SJSA1 (cell line): ENCODE data around the gene CEP112. TPM values are rescaled to one million over a fixed set of nuclear protein-coding genes. Genes with fewer than 3 reads are reported as not detected.
A peak's percentile ranks its signal among the peaks of the same experiment; 100 is the strongest.
"Not testable (repeated sequence)": the region's sequence is repeated elsewhere in the genome, so short reads cannot be mapped to it uniquely, and the experiment has no call there.

Experiments used
- DNase-seq, 2 experiments: peaks; one replicate each; pipeline ENCODE4 v3.0.0-alpha.2; 2015 to 2020; ENCODE audit warnings: low spot score in 2 of 2, low read depth in 1 of 2
- H3K27ac ChIP-seq: fragments of 250-450 bp; sonication (Bioruptor Pico); 2 replicates; pipeline ENCODE4 v1.5.1; 2020; ENCODE audit warnings: mild to moderate bottlenecking, moderate library complexity
- H3K27me3 ChIP-seq: fragments of 250-450 bp; sonication (Bioruptor Pico); replicated peaks from 2 replicates; pipeline ENCODE4 v1.5.1; 2020; ENCODE audit warnings: mild to moderate bottlenecking, moderate library complexity
- H3K36me3 ChIP-seq: fragments of 250-450 bp; sonication (Bioruptor Pico); 2 replicates; pipeline ENCODE4 v1.5.1; 2020; ENCODE audit warnings: mild to moderate bottlenecking
- H3K4me1 ChIP-seq: fragments of 250-450 bp; sonication (Bioruptor Pico); replicated peaks from 2 replicates; pipeline ENCODE4 v1.6.1; 2021; ENCODE audit warnings: mild to moderate bottlenecking
- H3K4me3 ChIP-seq: fragments of 250-450 bp; sonication (Bioruptor Pico); 2 replicates; pipeline ENCODE4 v1.5.1; 2020; ENCODE audit warnings: mild to moderate bottlenecking
- H3K9me3 ChIP-seq: fragments of 250-450 bp; sonication (Bioruptor Pico); replicated peaks from 2 replicates; pipeline ENCODE4 v1.5.1; 2020; ENCODE audit warnings: mild to moderate bottlenecking
- total RNA-seq: library from RNA; depleted of rRNA; stranded (reverse); fragments of >200 nt; shearing (Covaris generic); gene quantifications from 2 replicates; pipeline ENCODE4 v1.2.3, GENCODE V29; 2014

CEP112 gene
- total RNA-seq, 1 experiment from 2014 or later: 9.6 TPM

GRCh38 chr17:65749479-65749878 is 442.5 kb downstream of the CEP112 start:
- no peaks in the 10 kb centered on the region for H3K27me3 ChIP-seq
- no peak for DNase-seq
- no peaks in the 10 kb centered on the region for H3K9me3 ChIP-seq
- H3K4me3 ChIP-seq: no peak overlapping the region
- H3K4me1 ChIP-seq: peaks cover 17% of the 10 kb centered on the region
- no peaks in the 10 kb centered on the region for H3K36me3 ChIP-seq
- H3K27ac ChIP-seq: no peak overlapping the region

- H3K4me1 ChIP-seq: peaks cover 20% of the 10 kb centered on the region
- H3K27ac ChIP-seq: no peak overlapping the region
- no peak for DNase-seq
- H3K9me3 ChIP-seq: no peaks in the 10 kb centered on the region
- H3K4me3 ChIP-seq: no peak overlapping the region
- no peaks in the 10 kb centered on the region for H3K27me3 ChIP-seq
- no peaks in the 10 kb centered on the region for H3K36me3 ChIP-seq
These were observed 446.7 kb downstream of the CEP112 start for GRCh38 chr17:65745241-65745640.

- peaks cover 16% of the 10 kb centered on the region for H3K4me1 ChIP-seq
- no peaks in the 10 kb centered on the region for H3K9me3 ChIP-seq
- no peaks in the 10 kb centered on the region for H3K36me3 ChIP-seq
- H3K27me3 ChIP-seq: no peaks in the 10 kb centered on the region
- no peak for DNase-seq
- no peak overlapping the region for H3K4me3 ChIP-seq
- peak overlapping the region; percentile 53 for H3K27ac ChIP-seq
These were observed 448.7 kb downstream of the CEP112 start for GRCh38 chr17:65743308-65743655.

GRCh38 chr17:65742403-65743307 is 449.3 kb downstream of the CEP112 start:
- Histone ChIP-seq H3K27me3 (no peaks in the 10 kb centered on the region), H3K36me3 (no peaks in the 10 kb centered on the region), H3K27ac (peak overlapping the region; percentile 53), H3K9me3 (no peaks in the 10 kb centered on the region), H3K4me3 (no peak overlapping the region), H3K4me1 (peaks cover 16% of the 10 kb centered on the region)
- peak; percentile 76 to 84 for DNase-seq

GRCh38 chr17:65741710-65742109 is 450.2 kb downstream of the CEP112 start:
- H3K27ac ChIP-seq: no peak overlapping the region
- H3K27me3 ChIP-seq: no peaks in the 10 kb centered on the region
- DNase-seq: no peak
- no peaks in the 10 kb centered on the region for H3K36me3 ChIP-seq
- H3K9me3 ChIP-seq: no peaks in the 10 kb centered on the region
- no peak overlapping the region for H3K4me3 ChIP-seq
- H3K4me1 ChIP-seq: peaks cover 16% of the 10 kb centered on the region

- H3K36me3 ChIP-seq: no peaks in the 10 kb centered on the region
- no peaks in the 10 kb centered on the region for H3K27me3 ChIP-seq
- no peaks in the 10 kb centered on the region for H3K9me3 ChIP-seq
- H3K27ac ChIP-seq: no peak overlapping the region
- peaks cover 16% of the 10 kb centered on the region for H3K4me1 ChIP-seq
- no peak for DNase-seq
- H3K4me3 ChIP-seq: no peak overlapping the region
These were observed 452.9 kb downstream of the CEP112 start for GRCh38 chr17:65739034-65739433.

GRCh38 chr17:65737451-65737850 is 454.5 kb downstream of the CEP112 start:
- Histone ChIP-seq H3K36me3 (no peaks in the 10 kb centered on the region), H3K4me3 (no peak overlapping the region), H3K27me3 (no peaks in the 10 kb centered on the region), H3K9me3 (no peaks in the 10 kb centered on the region), H3K4me1 (peaks cover 6% of the 10 kb centered on the region), H3K27ac (no peak overlapping the region)
- DNase-seq: no peak

- DNase-seq: no peak
- no peaks in the 10 kb centered on the region for H3K27me3 ChIP-seq
- no peaks in the 10 kb centered on the region for H3K4me1 ChIP-seq
- H3K9me3 ChIP-seq: no peaks in the 10 kb centered on the region
- no peak overlapping the region for H3K27ac ChIP-seq
- no peaks in the 10 kb centered on the region for H3K36me3 ChIP-seq
- H3K4me3 ChIP-seq: no peak overlapping the region
These were observed 458.6 kb downstream of the CEP112 start for GRCh38 chr17:65733314-65733713.

- not testable (repeated sequence) for H3K36me3 ChIP-seq, H3K4me1 ChIP-seq, H3K27me3 ChIP-seq, H3K27ac ChIP-seq, H3K9me3 ChIP-seq, H3K4me3 ChIP-seq, DNase-seq
These were observed 459.3 kb downstream of the CEP112 start for GRCh38 chr17:65732667-65733066.

- Histone ChIP-seq H3K27me3 (no peaks in the 10 kb centered on the region), H3K4me1 (no peaks in the 10 kb centered on the region), H3K36me3 (no peaks in the 10 kb centered on the region), H3K27ac (no peak overlapping the region), H3K4me3 (no peak overlapping the region), H3K9me3 (no peaks in the 10 kb centered on the region)
- no peak for DNase-seq
These were observed 461.2 kb downstream of the CEP112 start for GRCh38 chr17:65730711-65731169.

- Histone ChIP-seq H3K9me3 (no peaks in the 10 kb centered on the region), H3K27me3 (no peaks in the 10 kb centered on the region), H3K27ac (no peak overlapping the region), H3K4me3 (no peak overlapping the region), H3K4me1 (no peaks in the 10 kb centered on the region), H3K36me3 (no peaks in the 10 kb centered on the region)
- no peak for DNase-seq
These were observed 462.7 kb downstream of the CEP112 start for GRCh38 chr17:65729207-65729606.

GRCh38 chr17:65727832-65728231 is 464.1 kb downstream of the CEP112 start:
- Histone ChIP-seq H3K27me3 (no peaks in the 10 kb centered on the region), H3K36me3 (no peaks in the 10 kb centered on the region), H3K4me3 (no peak overlapping the region), H3K27ac (no peak overlapping the region), H3K4me1 (peaks cover 12% of the 10 kb centered on the region), H3K9me3 (no peaks in the 10 kb centered on the region)
- DNase-seq: no peak

- H3K27ac ChIP-seq: no peak overlapping the region
- DNase-seq: no peak
- H3K27me3 ChIP-seq: no peaks in the 10 kb centered on the region
- peaks cover 14% of the 10 kb centered on the region for H3K4me1 ChIP-seq
- no peaks in the 10 kb centered on the region for H3K36me3 ChIP-seq
- no peaks in the 10 kb centered on the region for H3K9me3 ChIP-seq
- no peak overlapping the region for H3K4me3 ChIP-seq
These were observed 464.7 kb downstream of the CEP112 start for GRCh38 chr17:65727246-65727645.

- no peaks in the 10 kb centered on the region for H3K36me3 ChIP-seq
- no peak overlapping the region for H3K27ac ChIP-seq
- H3K27me3 ChIP-seq: no peaks in the 10 kb centered on the region
- DNase-seq: peak in 1 of 2 experiments; percentile 38
- no peak overlapping the region for H3K4me3 ChIP-seq
- H3K9me3 ChIP-seq: no peaks in the 10 kb centered on the region
- peaks cover 14% of the 10 kb centered on the region for H3K4me1 ChIP-seq
These were observed 468.3 kb downstream of the CEP112 start for GRCh38 chr17:65723431-65724151.
